Naive thymus-derived CD4-positive, alpha-beta T cell (primary cell): ENCODE measurements around the gene THSD4. TPM values are rescaled to one million over a fixed set of nuclear protein-coding genes. Genes with fewer than 3 reads are reported as not detected.

Source experiments
- ATAC-seq: fragments of 150-1000 bp; cut with Tn5 transposase; 2 replicates; pipeline ENCODE4 v1.10.0; 2021; ENCODE audit warnings: mild to moderate bottlenecking, moderate library complexity
- CTCF ChIA-PET: fragments of 350-600 bp; sonication (Branson Sonifier 250); formaldehyde crosslinking; loops from one replicate; lab custom pipeline; 2021; ENCODE audit warnings: antibody characterized with exemption; lab: Charles Lee
- POLR2A ChIA-PET: fragments of 350-600 bp; sonication (Branson Sonifier 250); formaldehyde crosslinking; loops from one replicate; lab custom pipeline; 2021; ENCODE audit warnings: antibody characterized with exemption, inconsistent platforms; lab: Charles Lee
- DNase-seq, 9 donors: peaks; one replicate each; pipeline versions ENCODE4 v3.0.0 to v3.0.0-alpha.2; 2020 to 2022; ENCODE audit warnings: mixed read lengths in 1 of 9
- H3K27ac ChIP-seq: one replicate; pipeline ENCODE4 v1.7.0; 2013; ENCODE audit warnings: mild to moderate bottlenecking, low read depth, low read length, moderate library complexity
- H3K27me3 ChIP-seq, 2 donors: one replicate each; pipeline ENCODE4 v1.7.0; 2013; ENCODE audit warnings: low read length in 2 of 2, mild to moderate bottlenecking in 2 of 2, moderate library complexity in 2 of 2; ENCODE audit not compliant: control insufficient read depth in 2 of 2, insufficient read depth in 2 of 2
- H3K36me3 ChIP-seq, 3 experiments: 1 replicate in 2 of 3; 2 replicates in 1 of 3; pipeline ENCODE4 v1.7.0; 2013; ENCODE audit warnings: low read length in 3 of 3, mild to moderate bottlenecking in 3 of 3, moderate library complexity in 1 of 3; ENCODE audit not compliant: insufficient read depth in 3 of 3, control insufficient read depth in 2 of 3
- H3K4me1 ChIP-seq, 2 donors: one replicate each; pipeline ENCODE4 v1.7.0; 2013; ENCODE audit warnings: low read length in 2 of 2, mild to moderate bottlenecking in 2 of 2, moderate library complexity in 1 of 2; ENCODE audit not compliant: control insufficient read depth in 2 of 2, insufficient read depth in 2 of 2
- H3K4me3 ChIP-seq: 2 replicates; pipeline ENCODE4 v1.7.0; 2013; ENCODE audit warnings: mild to moderate bottlenecking, low read length
- H3K9me3 ChIP-seq, 3 experiments: 1 replicate in 2 of 3; 2 replicates in 1 of 3; pipeline ENCODE4 v1.7.0; 2013; ENCODE audit warnings: low read length in 3 of 3; ENCODE audit not compliant: control insufficient read depth in 2 of 3
- H3K27ac Mint-ChIP-seq, 9 donors: one replicate each; pipeline ENCODE4 v1.8.0; 2020 to 2022; ENCODE audit warnings: mixed read lengths in 9 of 9, mild to moderate bottlenecking in 8 of 9, moderate library complexity in 5 of 9, inconsistent platforms in 2 of 9
- H3K27me3 Mint-ChIP-seq, 5 donors: one replicate each; pipeline ENCODE4 v1.8.0; 2021 to 2022; ENCODE audit warnings: mixed read lengths in 5 of 5, mild to moderate bottlenecking in 1 of 5
- H3K36me3 Mint-ChIP-seq, 5 donors: one replicate each; pipeline ENCODE4 v1.8.0; 2020 to 2022; ENCODE audit warnings: mixed read lengths in 5 of 5, mild to moderate bottlenecking in 3 of 5, inconsistent platforms in 1 of 5
- H3K4me1 Mint-ChIP-seq, 7 donors: one replicate each; pipeline ENCODE4 v1.8.0; 2020 to 2022; ENCODE audit warnings: mixed read lengths in 7 of 7, mild to moderate bottlenecking in 3 of 7, inconsistent platforms in 1 of 7
- H3K4me3 Mint-ChIP-seq, 10 donors: one replicate each; pipeline ENCODE4 v1.8.0; 2020 to 2022; ENCODE audit warnings: mild to moderate bottlenecking in 10 of 10, mixed read lengths in 10 of 10, moderate library complexity in 6 of 10, inconsistent platforms in 2 of 10
- H3K9me3 Mint-ChIP-seq, 11 donors: one replicate each; pipeline ENCODE4 v1.8.0; 2020 to 2022; ENCODE audit warnings: mixed read lengths in 11 of 11, mild to moderate bottlenecking in 4 of 11, inconsistent platforms in 1 of 11, moderate library complexity in 1 of 11
- intact Hi-C, 2 donors: fragments of 100-400 bp; cut with micrococcal nuclease; formaldehyde crosslinking; loops; one replicate each; pipeline ENCODE4 v1.15.1; 2023
- polyA plus RNA-seq, 2 donors: library from polyadenylated mRNA; unstranded; fragments of 300-500 nt; fragmentation: Illumina TruSeq; gene quantifications; one replicate each; pipeline ENCODE4 v1.2.3, GENCODE V29; 2021
- total RNA-seq, 6 experiments: library from RNA in 5 of 6; stranded (reverse) in 5 of 6; gene quantifications; 1 replicate in 5 of 6; 2 replicates in 1 of 6; pipeline ENCODE4 v1.2.3 and lab custom pipeline; 2021 to 2026

Gene THSD4
- total and polyA plus RNA-seq, 7 experiments from 2014 or later = not detected

DNA sequence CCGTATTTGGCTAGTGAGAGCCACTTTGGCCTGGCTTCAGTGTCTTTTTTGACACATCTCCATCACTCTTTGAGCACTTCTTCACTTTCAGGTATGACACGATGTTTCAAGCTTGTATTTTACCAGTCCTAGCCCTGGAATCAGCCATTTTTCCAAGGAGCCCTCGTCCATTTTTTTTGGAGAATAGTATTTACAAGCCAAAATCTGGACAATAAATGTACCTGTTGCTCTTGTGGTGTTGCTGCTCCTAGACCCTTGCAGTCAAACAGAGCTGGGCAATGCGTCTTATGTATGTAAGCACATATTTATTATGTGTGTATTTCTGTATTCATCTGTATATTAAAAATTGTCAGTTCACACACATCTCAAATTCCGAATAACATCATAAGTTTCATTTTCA lies 231.2 kb downstream of the THSD4 start:
- H3K36me3 Mint-ChIP-seq = no peaks in the 10 kb centered on the region
- no peaks in the 10 kb centered on the region for H3K4me1 Mint-ChIP-seq
- ATAC-seq (no peak), DNase-seq (no peak)
- Histone ChIP-seq H3K4me1 (no peaks in the 10 kb centered on the region), H3K9me3 (no peaks in the 10 kb centered on the region), H3K36me3 (no peaks in the 10 kb centered on the region), H3K4me3 (no peak overlapping the region), H3K27ac (no peak overlapping the region), H3K27me3 (no peaks in the 10 kb centered on the region)
- intact Hi-C loops = no loop called here
- H3K27me3 Mint-ChIP-seq = peaks cover 7 to 22% (median 14%) of the 10 kb centered on the region in 5 donors
- CTCF ChIA-PET = no interaction called here
- no peak overlapping the region for H3K27ac Mint-ChIP-seq
- POLR2A ChIA-PET = no interaction called here
- peaks cover 0 to 4% (median 0%) of the 10 kb centered on the region in 11 donors for H3K9me3 Mint-ChIP-seq
- no peak overlapping the region for H3K4me3 Mint-ChIP-seq

DNA sequence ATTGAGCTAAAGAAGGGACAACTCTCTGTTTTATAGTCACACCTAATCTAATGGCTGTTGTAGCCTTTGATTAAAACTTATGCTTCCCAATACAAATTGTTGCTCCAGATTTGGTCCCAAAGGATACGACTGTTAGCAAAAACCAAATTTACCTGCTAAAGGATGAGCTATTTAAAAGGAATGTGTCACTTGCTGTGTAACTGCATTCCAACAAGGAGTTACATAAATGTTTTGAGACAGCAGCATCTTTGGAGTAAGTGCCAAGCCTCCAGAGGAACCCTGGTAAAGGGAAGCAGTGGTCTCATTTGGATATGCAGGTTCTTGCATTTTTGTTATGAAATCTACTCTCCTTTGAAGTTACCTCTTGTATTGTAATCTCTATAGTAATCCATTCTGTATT lies 233.3 kb downstream of the THSD4 start:
- no peak for ATAC-seq
- H3K9me3 Mint-ChIP-seq = peaks cover 0 to 4% (median 0%) of the 10 kb centered on the region in 11 donors
- H3K27me3 ChIP-seq = no peaks in the 10 kb centered on the region

DNA sequence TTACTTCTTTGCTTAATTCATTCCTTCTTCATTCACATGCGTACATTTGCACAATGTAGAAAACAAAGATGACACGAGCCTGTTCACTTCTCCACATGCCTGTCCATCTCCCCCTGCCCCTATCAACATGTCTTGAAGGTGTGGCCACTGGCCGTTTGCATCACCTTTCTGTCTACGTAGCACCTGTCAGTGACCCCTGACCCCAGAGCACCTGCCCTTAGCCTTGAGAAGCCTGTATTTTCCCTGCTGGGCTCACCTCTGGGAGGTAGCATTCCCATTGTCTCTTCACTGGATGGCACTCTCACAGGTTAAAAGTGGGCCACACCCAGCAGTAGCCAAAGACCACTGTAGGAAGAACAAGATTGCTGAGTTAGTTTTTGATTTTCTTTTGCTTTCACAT lies 234.1 kb downstream of the THSD4 start:
- Histone ChIP-seq H3K9me3 (no peaks in the 10 kb centered on the region), H3K27me3 (no peaks in the 10 kb centered on the region), H3K27ac (no peak overlapping the region), H3K4me1 (no peaks in the 10 kb centered on the region), H3K36me3 (no peaks in the 10 kb centered on the region), H3K4me3 (no peak overlapping the region)
- ATAC-seq = no peak
- Mint-ChIP-seq H3K27me3 (peaks cover 11 to 18% (median 14%) of the 10 kb centered on the region in 5 donors), H3K4me1 (peaks cover 0 to 17% (median 3%) of the 10 kb centered on the region in 7 donors), H3K4me3 (no peak overlapping the region), H3K36me3 (no peaks in the 10 kb centered on the region), H3K9me3 (peaks cover 0 to 4% (median 0%) of the 10 kb centered on the region in 11 donors), H3K27ac (no peak overlapping the region)
- POLR2A ChIA-PET = no interaction called here
- intact Hi-C loops = no loop called here
- CTCF ChIA-PET = no interaction called here
- DNase-seq = no peak

More for the DNA sequence above, 233.3 kb downstream of the THSD4 start:
- no peaks in the 10 kb centered on the region for H3K36me3 Mint-ChIP-seq
- Histone ChIP-seq H3K36me3 (no peaks in the 10 kb centered on the region), H3K9me3 (no peaks in the 10 kb centered on the region), H3K4me1 (no peaks in the 10 kb centered on the region), H3K4me3 (no peak overlapping the region), H3K27ac (no peak overlapping the region)
- peaks cover 0 to 13% (median 3%) of the 10 kb centered on the region in 7 donors for H3K4me1 Mint-ChIP-seq
- H3K4me3 Mint-ChIP-seq = no peak overlapping the region
- peaks cover 11 to 21% (median 14%) of the 10 kb centered on the region in 5 donors for H3K27me3 Mint-ChIP-seq
- H3K27ac Mint-ChIP-seq = no peak overlapping the region
- ChIA-PET POLR2A (no interaction called here), CTCF (no interaction called here)
- DNase-seq = no peak
- intact Hi-C loops = no loop called here

DNA sequence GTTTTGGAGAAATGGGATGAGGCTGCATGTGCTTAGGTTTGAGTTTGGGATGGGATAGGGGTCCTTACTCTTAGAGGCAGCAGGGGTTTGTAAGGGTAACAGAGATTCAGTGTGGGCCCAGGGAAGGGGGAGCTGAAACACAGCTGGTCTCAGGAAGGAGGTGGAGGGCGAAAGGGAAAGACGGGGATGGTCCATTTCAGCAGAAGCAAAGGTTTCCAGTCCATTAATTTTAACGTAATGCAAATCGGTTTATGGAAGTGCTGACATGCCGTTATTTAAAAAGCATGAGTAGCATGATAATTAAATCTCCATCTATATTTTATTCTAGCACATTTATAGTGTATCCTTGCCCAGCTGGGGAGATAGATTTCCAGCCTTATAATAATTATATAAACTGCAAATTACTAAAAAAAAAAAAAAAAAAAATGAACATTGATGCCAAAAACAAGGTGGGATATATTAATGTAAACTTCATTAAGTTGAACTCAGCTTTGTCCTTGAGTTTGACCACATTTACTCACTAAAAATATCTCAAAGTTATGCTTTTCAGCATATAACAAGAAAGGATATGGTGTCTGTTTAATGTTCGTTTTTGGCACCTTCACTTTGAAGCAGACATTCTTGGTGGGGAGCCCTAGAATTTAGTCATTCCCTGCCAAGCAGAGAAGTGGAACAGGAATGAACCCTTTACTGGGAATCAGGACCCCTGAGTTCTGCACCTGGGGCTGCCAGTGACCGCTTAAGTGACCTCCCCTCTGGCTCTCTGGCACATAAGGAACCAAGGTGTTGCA lies 234.7 kb downstream of the THSD4 start:
- peaks cover 11 to 17% (median 14%) of the 10 kb centered on the region in 5 donors for H3K27me3 Mint-ChIP-seq
- H3K4me3 ChIP-seq = no peak overlapping the region
- no peak overlapping the region for H3K4me3 Mint-ChIP-seq
- no peaks in the 10 kb centered on the region for H3K36me3 Mint-ChIP-seq
- H3K9me3 Mint-ChIP-seq = peaks cover 0 to 2% (median 0%) of the 10 kb centered on the region in 11 donors
- no peaks in the 10 kb centered on the region for H3K36me3 ChIP-seq
- no peaks in the 10 kb centered on the region for H3K27me3 ChIP-seq
- H3K27ac ChIP-seq = no peak overlapping the region
- POLR2A ChIA-PET = no interaction called here
- no peaks in the 10 kb centered on the region for H3K9me3 ChIP-seq
- intact Hi-C loops = no loop called here
- no peak for ATAC-seq
- no peaks in the 10 kb centered on the region for H3K4me1 ChIP-seq
- peaks cover 0 to 20% (median 3%) of the 10 kb centered on the region in 7 donors for H3K4me1 Mint-ChIP-seq
- no peak for DNase-seq
- no peak overlapping the region for H3K27ac Mint-ChIP-seq
- CTCF ChIA-PET = no interaction called here

- Histone ChIP-seq H3K4me3 (no peak overlapping the region), H3K9me3 (no peaks in the 10 kb centered on the region), H3K36me3 (no peaks in the 10 kb centered on the region), H3K27me3 (no peaks in the 10 kb centered on the region), H3K4me1 (no peaks in the 10 kb centered on the region), H3K27ac (no peak overlapping the region)
- Mint-ChIP-seq H3K36me3 (no peaks in the 10 kb centered on the region), H3K9me3 (peaks cover 0 to 4% (median 0%) of the 10 kb centered on the region in 11 donors), H3K27me3 (peaks cover 11 to 17% (median 14%) of the 10 kb centered on the region in 5 donors), H3K4me3 (no peak overlapping the region), H3K4me1 (peaks cover 0 to 23% (median 7%) of the 10 kb centered on the region in 7 donors), H3K27ac (no peak overlapping the region)
- intact Hi-C loops = no loop called here
- ATAC-seq = no peak
- CTCF ChIA-PET = no interaction called here
- DNase-seq = no peak
- POLR2A ChIA-PET = no interaction called here
Measured at GRCh38 chr15:71350622-71351378, 235.5 kb downstream of the THSD4 start.

DNA sequence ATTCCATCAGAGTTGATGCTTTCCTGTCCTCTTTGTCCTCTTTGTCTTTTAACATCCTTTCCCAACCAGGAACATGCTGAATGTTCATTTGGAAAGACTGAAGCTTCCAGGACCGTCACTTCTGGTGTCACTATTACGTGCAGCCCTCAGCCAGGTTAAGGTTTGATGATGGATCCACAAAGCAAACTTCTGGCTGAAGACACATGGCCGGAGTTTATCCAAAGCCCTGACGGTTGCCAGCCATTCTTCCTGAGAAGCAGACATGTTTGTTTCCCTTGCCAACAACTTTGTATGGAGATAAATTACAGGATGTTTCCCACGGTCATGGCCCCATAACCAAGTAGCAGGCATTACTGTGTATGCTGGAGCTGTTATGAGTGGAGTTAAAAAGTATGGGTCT lies 236.9 kb downstream of the THSD4 start:
- ChIA-PET CTCF (no interaction called here), POLR2A (no interaction called here)
- Mint-ChIP-seq H3K27ac (no peak overlapping the region), H3K27me3 (peaks cover 11 to 18% (median 15%) of the 10 kb centered on the region in 5 donors), H3K4me1 (peaks cover 0 to 23% (median 7%) of the 10 kb centered on the region in 7 donors), H3K4me3 (no peak overlapping the region), H3K9me3 (peaks cover 0 to 4% (median 0%) of the 10 kb centered on the region in 11 donors), H3K36me3 (no peaks in the 10 kb centered on the region)
- no peaks in the 10 kb centered on the region for H3K9me3 ChIP-seq
- intact Hi-C loops = no loop called here
- H3K27me3 ChIP-seq = no peaks in the 10 kb centered on the region
- no peaks in the 10 kb centered on the region for H3K4me1 ChIP-seq
- no peaks in the 10 kb centered on the region for H3K36me3 ChIP-seq
- H3K4me3 ChIP-seq = no peak overlapping the region
- no peak overlapping the region for H3K27ac ChIP-seq
- no peak for DNase-seq
- ATAC-seq = no peak
